GM11168 (cell line): ENCODE measurements around the gene H6PD.

Source experiments
- in situ Hi-C: fragments of 300-500 bp; cut with MboI; formaldehyde crosslinking; loops from one replicate; pipeline ENCODE4 v1.12.0; 2022; ENCODE audit warnings: low sequenced_read_pairs; ENCODE audit not compliant: unreplicated experiment

The H6PD gene

GRCh38 chr1:9202240-9202870, 32.2 kb upstream of the H6PD start:
- in situ Hi-C loops, result no loop called here

GRCh38 chr1:9203511-9203982, 31.0 kb upstream of the H6PD start:
- in situ Hi-C loops, result no loop called here

- in situ Hi-C loops, result no loop called here
Observed at GRCh38 chr1:9204156-9204720, 30.3 kb upstream of the H6PD start.

DNA sequence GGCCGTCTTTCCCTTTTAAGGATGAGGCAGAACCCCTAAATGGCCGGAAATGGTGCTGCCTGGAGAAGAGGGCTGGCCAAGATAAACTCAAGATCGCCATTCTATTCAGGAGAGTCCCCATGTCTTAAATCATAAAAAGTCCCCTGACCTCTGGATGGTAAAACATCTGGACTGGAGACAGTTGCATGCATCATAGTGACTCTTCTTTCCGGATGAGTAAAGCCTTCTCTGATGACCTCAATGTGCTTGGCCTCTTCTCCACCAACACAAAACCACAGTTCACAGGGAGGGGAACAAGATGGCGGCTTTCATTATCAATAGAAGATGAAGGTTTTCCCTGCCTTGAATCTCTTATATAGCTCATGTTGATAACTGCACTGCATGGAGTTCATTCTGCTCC, 27.5 kb upstream of the H6PD start:
- in situ Hi-C loops, result no loop called here

DNA sequence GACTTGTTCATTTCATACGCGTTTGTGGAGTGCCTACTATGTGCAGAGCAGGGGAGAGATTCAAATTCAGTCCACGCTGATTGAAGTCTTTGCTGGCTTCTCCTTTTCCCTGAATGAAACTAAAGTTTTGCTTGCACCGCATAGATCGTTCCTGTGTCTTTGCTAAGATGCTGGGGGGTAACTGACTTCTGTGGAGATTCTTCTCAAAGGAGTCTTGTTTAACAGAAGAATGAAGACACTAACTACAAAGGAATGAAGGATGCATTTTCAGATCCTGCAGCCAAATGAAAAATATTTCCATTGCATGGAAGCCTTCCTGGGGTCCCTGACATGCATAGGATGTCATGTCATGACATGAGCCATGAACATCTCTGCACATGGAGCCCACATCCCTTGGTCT, 26.9 kb upstream of the H6PD start:
- in situ Hi-C loops, result no loop called here

DNA sequence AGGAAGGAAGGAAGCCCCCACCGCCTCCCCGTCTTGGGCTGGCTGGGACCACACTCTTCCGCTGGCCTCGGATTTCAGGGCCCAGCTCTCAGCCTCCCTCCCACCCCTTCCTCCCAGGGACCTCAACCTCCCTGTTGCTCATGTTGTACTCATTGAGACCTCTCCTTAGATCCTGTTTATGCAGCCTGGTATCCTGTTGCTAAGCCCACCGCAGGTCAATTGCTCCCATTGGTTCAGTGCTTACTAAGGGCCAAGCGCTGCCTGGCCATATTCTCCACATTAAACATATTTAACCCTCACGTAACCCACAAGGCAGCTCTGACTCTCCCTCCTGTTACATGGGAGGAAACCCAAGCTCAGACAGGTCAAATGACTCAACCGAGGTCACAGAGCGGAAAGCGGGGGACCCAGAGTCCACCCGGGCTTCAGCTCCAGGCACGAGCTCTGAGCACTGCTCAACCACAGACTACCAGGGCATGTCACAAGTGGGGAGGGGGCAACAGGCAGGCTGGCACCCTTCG, 23.2 kb upstream of the H6PD start:
- in situ Hi-C loops, result no loop called here

GRCh38 chr1:9212735-9213134, 21.8 kb upstream of the H6PD start:
- in situ Hi-C loops, result no loop called here

GRCh38 chr1:9213956-9214355, 20.6 kb upstream of the H6PD start:
- in situ Hi-C loops, result no loop called here

- in situ Hi-C loops, result no loop called here
Observed at GRCh38 chr1:9218917-9219316, 15.7 kb upstream of the H6PD start.

- in situ Hi-C loops, result no loop called here
Observed at GRCh38 chr1:9222846-9223625, 11.5 kb upstream of the H6PD start.

DNA sequence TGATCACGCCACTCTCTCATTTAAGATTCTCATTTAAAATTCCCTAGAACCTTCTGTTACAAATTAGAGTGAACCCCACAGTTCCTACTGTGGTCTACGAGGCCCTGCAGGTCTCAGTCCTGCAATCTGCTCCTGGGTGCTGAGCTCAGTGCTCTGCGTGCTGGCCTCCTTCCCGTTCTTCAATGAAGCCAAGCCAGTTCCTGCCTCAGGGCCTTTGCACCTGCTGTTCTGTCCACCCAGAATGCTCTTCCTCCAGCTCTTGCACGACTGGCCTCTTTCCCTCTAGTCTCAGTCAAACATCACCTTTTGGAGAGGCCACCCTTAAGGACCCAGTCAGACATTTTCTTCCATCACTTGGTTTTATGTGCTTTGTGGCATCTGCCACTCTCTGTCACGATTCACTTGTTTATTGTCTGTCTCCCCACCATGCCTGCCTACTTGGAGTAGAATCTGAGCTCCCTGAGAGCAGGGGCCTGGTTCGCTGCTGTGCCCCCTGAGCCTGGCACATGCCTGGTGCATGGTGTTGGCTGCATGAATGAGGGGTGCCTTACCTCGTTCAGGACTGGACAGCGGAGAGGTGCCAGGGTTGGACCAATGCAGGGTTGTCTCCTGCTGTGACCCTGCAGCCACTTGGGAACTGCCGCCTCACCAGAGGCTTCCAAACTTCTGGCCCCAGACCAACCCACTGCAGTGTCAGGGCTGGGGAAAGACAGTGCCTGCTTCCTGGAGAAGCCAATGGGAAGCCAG, 9.7 kb upstream of the H6PD start:
- in situ Hi-C loops, result no loop called here

GRCh38 chr1:9225411-9225785, 9.2 kb upstream of the H6PD start:
- in situ Hi-C loops, result no loop called here

GRCh38 chr1:9228609-9229008, 6.0 kb upstream of the H6PD start:
- in situ Hi-C loops, result no loop called here

- in situ Hi-C loops, result no loop called here
Observed at GRCh38 chr1:9229549-9229948, 5.0 kb upstream of the H6PD start.

- in situ Hi-C loops, result no loop called here
Observed at GRCh38 chr1:9230869-9231533, 3.6 kb upstream of the H6PD start.

DNA sequence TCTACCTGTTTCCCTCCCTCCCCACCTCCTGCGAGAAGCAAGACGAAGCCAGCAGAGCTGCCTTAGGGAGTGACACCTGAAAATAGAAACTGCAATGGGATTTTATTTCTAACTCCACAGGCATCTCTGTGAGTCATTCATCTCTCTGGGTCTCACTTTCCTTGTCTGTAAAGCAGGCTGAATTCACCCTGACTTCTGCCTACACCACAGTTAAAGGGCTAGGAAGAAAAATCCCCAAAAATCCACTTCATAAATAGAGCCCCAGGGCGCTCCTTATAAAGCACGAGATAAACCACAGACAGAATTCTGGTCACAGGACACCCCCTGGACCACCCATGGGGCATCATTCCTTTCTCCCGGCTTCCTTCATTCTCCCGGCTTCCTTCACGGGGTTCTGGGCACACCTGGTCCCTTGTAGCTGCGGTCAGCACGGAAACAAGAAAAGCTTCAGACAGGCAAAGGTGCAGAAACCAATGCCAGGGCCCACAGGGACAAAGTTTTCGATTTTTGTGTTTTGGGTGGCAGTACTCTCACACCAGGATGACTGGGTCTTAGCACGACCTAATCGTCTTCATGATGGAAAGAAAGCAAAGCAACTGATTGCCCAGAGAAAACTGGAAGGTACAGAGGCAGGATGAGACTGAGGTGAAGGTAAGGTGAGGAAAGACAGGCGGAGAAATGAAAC, 2.8 kb upstream of the H6PD start:
- in situ Hi-C loops, result no loop called here

DNA sequence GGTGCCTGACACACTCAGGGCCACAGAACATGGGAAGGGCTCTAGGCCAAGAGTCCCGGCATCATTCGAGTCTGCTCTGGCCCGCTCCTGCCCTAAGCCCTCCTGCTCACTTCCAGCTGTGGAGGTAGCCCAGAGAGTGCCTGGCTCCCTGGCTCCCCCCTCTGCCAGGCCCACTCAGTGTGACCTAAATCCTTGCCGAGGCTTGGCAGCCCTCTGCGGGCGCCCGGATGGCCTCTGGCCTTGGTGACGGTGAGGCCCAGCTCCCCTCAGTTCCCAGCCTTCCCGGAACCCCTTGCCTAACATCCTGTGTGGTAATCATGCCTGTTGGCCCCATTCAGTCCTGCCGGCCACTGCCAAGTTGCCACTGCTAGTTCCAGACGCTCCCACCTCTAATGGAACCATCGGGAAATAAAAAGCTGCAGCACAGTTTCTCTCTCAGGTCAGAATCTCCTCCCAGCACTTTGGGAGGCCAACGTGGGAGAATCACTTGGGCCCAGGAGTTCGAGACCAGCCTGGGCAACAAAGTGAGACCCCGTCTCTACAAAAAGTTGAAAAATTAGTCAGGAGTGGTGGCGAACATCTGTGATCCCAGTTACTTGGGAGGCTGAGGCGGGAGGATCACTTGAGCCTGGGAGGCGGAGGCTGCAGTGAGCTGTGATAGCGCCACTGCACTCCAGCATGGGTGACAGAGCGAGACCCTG, 1.2 kb upstream of the H6PD start:
- in situ Hi-C loops, result no loop called here

DNA sequence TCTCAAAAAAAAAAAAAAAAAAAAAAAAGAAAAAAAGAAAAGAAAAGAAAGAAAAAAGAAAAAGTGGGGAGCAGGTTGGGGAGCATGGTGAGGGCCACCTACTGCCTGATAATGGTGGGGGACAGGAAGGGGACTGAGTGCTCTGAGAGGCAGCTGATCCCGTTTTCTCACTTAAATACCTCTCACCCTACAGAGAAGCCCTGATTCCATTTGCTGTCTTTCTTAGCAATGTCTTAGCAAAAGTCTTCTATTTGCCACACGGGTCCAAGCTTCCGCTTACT, 692 bp upstream of the H6PD start:
- in situ Hi-C loops, result no loop called here

GRCh38 chr1:9235096-9235459, 504 bp downstream of the H6PD start:
- in situ Hi-C loops, result no loop called here
